ENCODE results near the gene ORC1. TPM values are rescaled to one million over a fixed set of nuclear protein-coding genes. Genes with fewer than 3 reads are reported as not detected.

ORC1 gene
- polyA plus RNA-seq = 0.15 TPM

DNA sequence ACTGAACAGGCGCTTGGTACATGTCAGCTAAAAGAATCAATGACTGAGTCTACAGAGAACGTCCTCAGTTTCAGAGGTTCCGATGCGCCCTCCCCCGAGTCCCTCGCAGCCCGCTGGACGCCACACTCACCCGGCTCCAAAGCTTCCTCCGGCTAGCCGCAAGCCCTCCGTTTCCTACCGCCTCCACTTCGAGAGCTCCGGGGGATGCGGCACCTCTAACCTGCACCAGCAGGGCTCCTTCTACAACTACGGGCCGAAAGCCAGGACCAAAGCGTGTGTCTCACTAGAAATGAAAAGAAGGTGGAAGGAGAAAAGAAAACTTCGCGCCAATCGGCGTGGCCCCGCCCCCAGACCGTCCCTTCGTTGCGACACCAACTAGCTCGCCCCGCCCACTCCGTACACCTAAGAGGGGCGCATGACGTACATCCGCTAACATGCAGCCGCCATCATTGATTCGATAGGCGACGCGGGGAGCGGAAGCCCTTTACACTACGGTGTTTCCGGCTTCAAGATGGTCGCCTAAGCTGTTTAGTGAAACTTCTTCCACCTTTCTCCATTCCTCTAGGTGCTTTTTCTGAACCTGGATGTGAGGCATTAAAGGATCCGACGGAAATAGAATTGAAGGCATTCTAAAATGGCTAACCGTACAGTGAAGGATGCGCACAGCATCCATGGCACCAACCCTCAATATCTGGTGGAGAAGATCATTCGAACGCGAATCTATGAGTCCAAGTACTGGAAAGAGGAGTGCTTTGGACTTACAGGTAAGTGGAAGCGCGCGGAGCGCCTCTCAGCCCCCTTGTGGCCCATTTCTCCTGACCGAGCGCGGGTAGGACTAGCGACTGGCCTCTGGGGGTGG, at the start of gene ORC1, which contains the start of gene PRPF38A:
Gene ORC1 (minus strand): TSS at position 308 of the 859 bp plus-strand sequence. CDS start 2,200 bp downstream, outside the sequence.
Gene PRPF38A (plus strand): TSS at position 487 of the 859 bp plus-strand sequence. CDS start 148 bp downstream, at position 635.
- Mint-ChIP-seq H3K27me3 (no peaks in the 10 kb centered on the region), H3K27ac (peak within 1 kb of the TSS; percentile 91 to 100 (median 99)), H3K36me3 (no peaks in the 10 kb centered on the region), H3K4me3 (peak within 1 kb of the TSS; percentile 97 to 99 (median 99)), H3K9me3 (no peaks in the 10 kb centered on the region), H3K4me1 (peaks cover 18 to 28% (median 20%) of the 10 kb centered on the region in 3 donors)

DNA sequence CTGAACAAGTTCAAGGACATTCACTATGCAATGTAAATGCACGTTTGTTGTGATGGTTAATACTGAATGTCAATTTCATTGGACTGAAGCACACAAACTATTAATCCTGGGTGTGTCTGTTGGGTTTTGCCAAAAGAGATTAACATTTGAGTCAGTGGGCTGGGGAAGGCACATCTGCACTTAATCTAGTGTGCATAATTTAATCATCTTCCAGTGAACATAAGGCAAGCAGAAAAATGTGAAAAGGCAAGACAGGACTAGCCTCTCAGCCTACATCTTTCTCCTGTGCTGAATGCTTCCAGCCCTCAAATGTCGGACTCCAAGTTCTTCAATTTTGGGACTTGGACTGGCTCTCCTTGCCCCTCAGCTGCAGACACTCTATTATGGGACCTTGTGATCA, 40.2 kb upstream of the ORC1 start:
- Mint-ChIP-seq H3K36me3 (peaks cover 5% of the 10 kb centered on the region), H3K27me3 (no peaks in the 10 kb centered on the region), H3K4me1 (peaks cover 0 to 2% (median 2%) of the 10 kb centered on the region in 3 donors), H3K9me3 (no peaks in the 10 kb centered on the region), H3K4me3 (no peak overlapping the region), H3K27ac (no peak overlapping the region)

DNA sequence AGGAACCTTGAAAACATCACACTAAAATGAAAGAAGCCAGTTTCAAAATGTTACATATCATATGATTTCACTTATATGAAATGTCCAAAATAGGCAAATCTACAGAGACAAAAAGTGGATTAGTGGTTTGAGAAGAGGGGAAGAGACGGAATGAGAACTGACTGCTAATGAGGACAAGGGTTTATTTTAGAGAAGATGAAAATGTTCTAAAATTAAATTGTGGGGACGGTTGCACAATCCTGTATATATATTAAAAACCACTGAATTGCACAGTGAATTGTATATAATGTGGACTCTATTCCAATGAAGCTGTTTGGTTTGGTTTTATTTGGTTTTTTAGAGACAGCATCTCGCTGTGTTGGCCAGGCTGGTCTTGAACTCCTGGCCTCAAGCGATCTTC, 35.8 kb upstream of the ORC1 start:
- H3K4me3 Mint-ChIP-seq = no peak overlapping the region
- H3K27me3 Mint-ChIP-seq = no peaks in the 10 kb centered on the region
- H3K4me1 Mint-ChIP-seq = peaks cover 0 to 2% (median 0%) of the 10 kb centered on the region in 3 donors
- H3K9me3 Mint-ChIP-seq = no peaks in the 10 kb centered on the region
- no peak overlapping the region for H3K27ac Mint-ChIP-seq
- H3K36me3 Mint-ChIP-seq = peaks cover 10% of the 10 kb centered on the region

DNA sequence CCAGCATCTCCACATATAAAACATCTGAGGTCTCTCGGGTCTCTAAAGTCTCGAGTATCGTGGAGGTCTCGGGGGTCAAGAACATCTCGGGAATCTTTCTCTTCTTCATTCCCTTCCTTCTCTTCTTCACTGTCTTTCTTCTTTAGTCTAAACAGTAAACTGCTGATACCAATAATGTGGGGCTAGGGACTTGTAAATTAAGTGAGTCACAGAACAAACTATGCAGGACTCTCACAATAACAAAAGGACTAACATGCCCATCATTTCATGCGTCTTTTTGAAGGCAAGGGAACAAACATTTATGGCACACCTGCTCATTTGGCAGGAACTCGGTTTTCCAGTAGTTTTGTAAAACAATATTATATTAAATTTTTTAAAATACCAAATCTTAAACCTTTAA, 32.6 kb upstream of the ORC1 start:
- no peaks in the 10 kb centered on the region for H3K27me3 Mint-ChIP-seq
- no peaks in the 10 kb centered on the region for H3K9me3 Mint-ChIP-seq
- no peak overlapping the region for H3K27ac Mint-ChIP-seq
- H3K4me3 Mint-ChIP-seq = no peak overlapping the region
- no peaks in the 10 kb centered on the region for H3K4me1 Mint-ChIP-seq
- peaks cover 9% of the 10 kb centered on the region for H3K36me3 Mint-ChIP-seq

DNA sequence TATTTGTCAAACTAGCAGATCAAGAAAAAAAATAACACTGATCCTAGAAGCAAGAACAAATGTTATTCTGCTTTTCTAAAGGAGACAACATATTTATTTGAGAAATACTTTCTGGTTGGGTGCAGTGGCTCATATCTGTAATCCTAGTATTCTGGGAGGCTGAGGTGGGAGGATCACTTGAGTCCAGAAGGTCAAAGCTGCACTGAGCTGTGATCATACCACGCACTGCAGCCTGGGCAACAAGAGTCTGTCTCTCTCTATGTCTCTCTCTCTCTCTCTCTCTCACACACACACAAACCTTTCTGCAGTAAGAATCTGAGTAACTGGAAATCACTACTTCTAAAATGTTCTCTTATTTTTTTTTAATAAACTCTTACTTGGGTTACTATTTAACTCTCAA, 31.4 kb upstream of the ORC1 start:
- Mint-ChIP-seq H3K4me1 (no peaks in the 10 kb centered on the region), H3K36me3 (peaks cover 9% of the 10 kb centered on the region), H3K4me3 (no peak overlapping the region), H3K9me3 (no peaks in the 10 kb centered on the region), H3K27ac (peak overlapping the region in 1 of 3 donors; percentile 74), H3K27me3 (no peaks in the 10 kb centered on the region)

DNA sequence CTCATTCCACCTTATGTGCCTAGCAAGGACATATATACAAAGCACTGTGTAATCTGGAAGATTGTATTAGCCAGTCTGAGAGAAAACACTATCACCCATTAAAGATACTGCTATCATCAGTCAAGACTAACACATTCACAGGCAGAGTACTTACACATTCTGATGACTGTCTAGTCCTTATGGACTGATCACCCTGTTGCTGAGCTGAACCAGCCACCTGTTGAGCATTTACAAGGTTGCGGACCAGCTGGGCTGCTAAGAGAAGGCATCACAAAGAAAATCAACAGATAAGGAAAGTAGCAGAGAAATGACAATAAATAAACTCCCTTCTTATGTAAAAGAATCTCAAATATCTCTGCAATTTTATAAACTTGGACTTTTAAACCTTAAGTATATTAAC, 31.0 kb upstream of the ORC1 start:
- Mint-ChIP-seq H3K4me3 (no peak overlapping the region), H3K36me3 (peaks cover 7% of the 10 kb centered on the region), H3K4me1 (no peaks in the 10 kb centered on the region), H3K27me3 (no peaks in the 10 kb centered on the region), H3K27ac (no peak overlapping the region), H3K9me3 (no peaks in the 10 kb centered on the region)

DNA sequence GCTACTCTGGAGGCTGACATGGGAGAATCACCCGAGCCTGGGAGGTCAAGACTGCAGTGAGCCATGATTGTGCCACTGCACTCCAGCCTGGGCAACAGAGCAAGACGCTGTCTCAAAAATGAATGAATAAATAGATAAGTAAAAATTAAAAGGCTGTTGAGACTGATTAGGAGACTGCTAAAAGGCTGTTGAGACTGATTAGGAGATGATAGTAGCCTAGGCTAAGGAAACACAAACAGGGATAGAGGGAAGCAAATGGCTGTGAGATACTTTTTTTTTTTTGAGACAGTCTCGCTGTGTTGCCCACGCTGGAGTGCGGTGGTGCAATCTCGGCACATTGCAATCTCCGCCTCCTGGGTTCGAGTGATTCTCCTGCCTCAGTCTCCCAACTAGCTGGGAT, 28.6 kb upstream of the ORC1 start:
- Mint-ChIP-seq H3K36me3 (peaks cover 11% of the 10 kb centered on the region), H3K4me3 (no peak overlapping the region), H3K27me3 (no peaks in the 10 kb centered on the region), H3K9me3 (no peaks in the 10 kb centered on the region), H3K4me1 (no peaks in the 10 kb centered on the region), H3K27ac (no peak overlapping the region)

DNA sequence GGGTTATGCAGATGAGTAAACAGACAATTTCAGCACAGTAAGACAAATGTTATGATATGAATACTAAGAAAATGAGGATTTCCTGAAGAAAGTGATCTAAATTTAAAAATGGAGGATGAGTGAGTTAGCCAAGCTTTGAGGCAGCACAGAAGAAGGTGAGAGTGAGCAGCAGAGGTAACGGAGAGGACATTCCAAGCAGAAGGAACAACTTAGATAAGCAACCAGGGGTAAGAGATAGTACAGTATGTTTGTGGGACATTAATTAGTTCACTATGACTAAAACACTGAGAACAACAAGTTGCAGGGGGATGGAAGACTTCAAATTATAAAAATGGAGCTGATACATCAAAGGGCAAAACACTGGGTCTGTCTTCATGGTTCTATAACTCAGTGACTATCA, 22.9 kb upstream of the ORC1 start:
- no peak overlapping the region for H3K4me3 Mint-ChIP-seq
- peaks cover 5% of the 10 kb centered on the region for H3K36me3 Mint-ChIP-seq
- H3K4me1 Mint-ChIP-seq = peaks cover 4 to 15% (median 14%) of the 10 kb centered on the region in 3 donors
- H3K27me3 Mint-ChIP-seq = no peaks in the 10 kb centered on the region
- no peaks in the 10 kb centered on the region for H3K9me3 Mint-ChIP-seq
- H3K27ac Mint-ChIP-seq = peak overlapping the region in 1 of 3 donors; percentile 42

DNA sequence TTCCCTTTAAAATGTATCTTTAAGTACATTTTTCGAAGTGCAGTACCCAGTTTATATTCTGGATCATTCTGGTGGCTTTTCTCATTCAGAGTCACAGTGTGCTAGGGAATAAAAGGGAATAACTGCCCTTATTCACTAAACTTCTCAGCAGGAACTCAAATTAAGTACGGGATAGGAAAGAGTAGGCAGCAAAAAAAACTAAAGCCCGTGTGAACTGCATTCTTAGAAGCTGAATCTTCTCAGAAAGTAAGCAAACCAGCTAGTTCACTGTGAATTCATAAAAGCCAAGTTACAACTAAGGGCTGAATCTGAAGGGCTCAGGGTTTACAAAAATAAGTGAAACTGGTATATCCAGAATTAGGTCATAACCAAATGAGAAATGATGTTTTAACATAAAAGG, 22.1 kb upstream of the ORC1 start:
- Mint-ChIP-seq H3K27me3 (no peaks in the 10 kb centered on the region), H3K9me3 (no peaks in the 10 kb centered on the region), H3K36me3 (peaks cover 5% of the 10 kb centered on the region), H3K4me1 (peaks cover 4 to 15% (median 14%) of the 10 kb centered on the region in 3 donors), H3K4me3 (no peak overlapping the region), H3K27ac (no peak overlapping the region)

DNA sequence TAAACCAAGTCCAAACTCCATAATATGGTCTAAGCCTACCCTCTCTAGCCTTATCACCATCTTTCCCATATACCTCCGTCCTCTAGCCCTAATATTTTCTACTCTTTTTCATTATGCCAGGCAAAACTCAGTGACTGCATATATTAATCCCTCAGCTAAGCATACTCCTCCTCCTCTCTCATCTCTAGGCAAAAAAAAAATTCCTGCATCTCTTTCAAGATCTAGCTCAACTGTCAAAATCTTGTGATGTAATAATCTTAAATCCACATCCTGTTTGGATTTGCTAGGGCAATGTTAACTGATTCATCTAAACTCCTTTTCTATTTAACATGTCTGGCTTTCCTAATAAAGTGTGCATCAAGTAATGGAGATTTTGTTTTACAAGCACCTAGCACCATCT, 20.6 kb upstream of the ORC1 start:
- H3K27me3 Mint-ChIP-seq = no peaks in the 10 kb centered on the region
- H3K4me3 Mint-ChIP-seq = no peak overlapping the region
- H3K9me3 Mint-ChIP-seq = no peaks in the 10 kb centered on the region
- peak overlapping the region in 2 of 3 donors; percentile 14 to 28 for H3K27ac Mint-ChIP-seq
- peaks cover 4 to 15% (median 14%) of the 10 kb centered on the region in 3 donors for H3K4me1 Mint-ChIP-seq
- peaks cover 5% of the 10 kb centered on the region for H3K36me3 Mint-ChIP-seq

DNA sequence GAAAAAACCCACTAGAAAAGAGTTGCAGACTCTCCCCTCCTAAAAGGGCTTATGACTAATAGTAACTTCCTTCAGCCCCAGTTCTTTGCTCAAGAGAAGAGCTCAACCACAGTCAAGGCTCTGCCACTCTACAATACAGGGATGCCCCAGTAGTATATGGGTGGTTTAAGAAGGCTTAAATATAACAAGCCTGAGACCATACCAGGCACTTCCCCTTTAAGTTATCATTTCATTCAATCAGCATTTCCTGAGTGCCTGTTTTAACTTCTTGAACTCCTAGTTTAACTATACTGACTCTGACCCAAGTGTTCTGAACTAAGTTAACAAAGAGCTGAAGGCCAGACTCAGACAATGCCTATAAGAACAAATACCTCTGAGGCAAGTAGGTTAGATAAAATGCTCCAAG, 20.0 kb upstream of the ORC1 start:
- Mint-ChIP-seq H3K27me3 (no peaks in the 10 kb centered on the region), H3K4me3 (peak overlapping the region in 3 of 4 donors; percentile 25 to 76 (median 28)), H3K4me1 (peaks cover 6 to 15% (median 14%) of the 10 kb centered on the region in 3 donors), H3K27ac (peak overlapping the region; percentile 14 to 68 (median 28)), H3K36me3 (peaks cover 5% of the 10 kb centered on the region), H3K9me3 (no peaks in the 10 kb centered on the region)

DNA sequence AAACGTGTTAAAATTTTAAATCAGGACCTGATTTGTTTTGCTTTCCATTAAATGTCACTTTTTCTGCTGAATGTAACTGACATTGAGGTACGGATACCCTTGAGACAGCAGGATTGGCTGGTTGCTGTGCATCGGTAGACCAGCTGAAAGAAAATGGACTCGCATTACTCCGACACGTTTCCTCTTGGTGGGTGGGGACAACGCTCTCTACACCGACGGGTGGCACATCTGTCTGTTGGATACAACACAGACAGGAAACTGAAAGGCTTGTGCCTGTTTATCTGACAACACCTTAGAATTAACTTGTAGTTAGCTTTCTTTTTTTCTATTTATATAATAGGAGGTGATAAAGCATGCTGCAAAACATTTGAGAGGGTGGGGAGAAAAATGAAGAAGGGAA, 19.5 kb upstream of the ORC1 start:
- Mint-ChIP-seq H3K27ac (peak overlapping the region; percentile 14 to 68 (median 28)), H3K27me3 (no peaks in the 10 kb centered on the region), H3K4me1 (peaks cover 6 to 15% (median 14%) of the 10 kb centered on the region in 3 donors), H3K9me3 (no peaks in the 10 kb centered on the region), H3K4me3 (peak overlapping the region in 1 of 4 donors; percentile 28), H3K36me3 (peaks cover 5% of the 10 kb centered on the region)

DNA sequence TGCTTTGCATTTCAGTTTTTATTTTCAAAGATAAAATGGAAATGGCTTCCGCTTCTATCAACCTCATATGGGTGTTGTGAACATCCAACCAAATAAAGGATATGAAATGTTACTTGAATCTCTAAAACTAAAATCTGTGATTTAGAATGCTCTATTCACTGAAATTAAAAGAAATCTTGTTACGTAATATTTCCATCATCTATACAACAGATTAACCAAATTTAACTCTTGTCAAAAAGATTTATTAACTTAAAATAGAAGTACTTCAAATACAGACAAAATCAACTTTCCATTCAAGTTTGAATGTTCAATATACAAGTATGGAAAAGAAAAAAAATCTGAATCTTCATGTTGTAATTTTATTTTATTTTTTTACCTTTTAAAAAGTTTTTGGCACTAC, 18.8 kb upstream of the ORC1 start:
- Mint-ChIP-seq H3K27me3 (no peaks in the 10 kb centered on the region), H3K4me1 (peaks cover 6 to 15% (median 14%) of the 10 kb centered on the region in 3 donors), H3K4me3 (no peak overlapping the region), H3K9me3 (no peaks in the 10 kb centered on the region), H3K36me3 (peaks cover 2% of the 10 kb centered on the region), H3K27ac (peak overlapping the region in 1 of 3 donors; percentile 35)

DNA sequence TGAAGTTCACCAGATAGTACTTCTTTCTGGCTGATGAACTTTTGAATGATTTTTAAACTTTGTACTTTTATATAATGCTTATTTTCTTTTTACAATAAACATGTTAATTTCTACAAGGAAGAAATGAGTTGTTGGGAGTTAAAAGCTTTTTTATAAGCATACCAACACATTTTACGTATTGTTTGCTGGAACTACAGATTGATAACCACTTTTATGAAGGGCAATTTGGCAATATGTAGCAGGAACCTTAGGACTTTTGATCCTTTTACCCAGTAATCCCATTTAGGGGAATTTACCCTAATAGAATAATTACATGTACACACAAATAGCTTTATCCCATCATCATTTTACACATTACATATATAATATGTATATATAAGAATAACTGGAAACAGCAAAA, 16.5 kb upstream of the ORC1 start:
- Mint-ChIP-seq H3K9me3 (no peaks in the 10 kb centered on the region), H3K4me1 (peaks cover 6 to 15% (median 14%) of the 10 kb centered on the region in 3 donors), H3K27me3 (no peaks in the 10 kb centered on the region), H3K27ac (no peak overlapping the region), H3K36me3 (peaks cover 2% of the 10 kb centered on the region), H3K4me3 (no peak overlapping the region)

DNA sequence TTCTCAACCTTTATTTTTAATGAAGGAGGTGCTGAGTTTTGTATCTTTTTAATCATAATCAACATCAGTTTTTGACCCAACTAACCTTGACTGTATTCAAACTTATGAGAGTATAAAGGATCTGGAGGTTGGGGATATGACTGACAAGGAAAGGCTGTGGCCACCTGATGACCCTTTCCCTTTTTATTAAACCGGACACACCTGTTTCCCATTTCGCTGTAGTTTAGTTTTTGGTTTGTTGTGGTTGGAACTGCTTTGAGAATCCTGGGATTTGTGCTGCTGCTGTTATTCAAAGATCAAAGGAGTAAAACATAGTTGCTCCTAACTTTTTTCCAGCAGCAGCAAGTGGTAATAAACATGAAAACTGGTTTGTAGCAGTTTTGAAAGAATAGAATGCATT, 12.6 kb upstream of the ORC1 start:
- no peaks in the 10 kb centered on the region for H3K9me3 Mint-ChIP-seq
- peaks cover 0 to 2% (median 0%) of the 10 kb centered on the region in 3 donors for H3K4me1 Mint-ChIP-seq
- peaks cover 1% of the 10 kb centered on the region for H3K36me3 Mint-ChIP-seq
- no peak overlapping the region for H3K27ac Mint-ChIP-seq
- no peak overlapping the region for H3K4me3 Mint-ChIP-seq
- no peaks in the 10 kb centered on the region for H3K27me3 Mint-ChIP-seq

DNA sequence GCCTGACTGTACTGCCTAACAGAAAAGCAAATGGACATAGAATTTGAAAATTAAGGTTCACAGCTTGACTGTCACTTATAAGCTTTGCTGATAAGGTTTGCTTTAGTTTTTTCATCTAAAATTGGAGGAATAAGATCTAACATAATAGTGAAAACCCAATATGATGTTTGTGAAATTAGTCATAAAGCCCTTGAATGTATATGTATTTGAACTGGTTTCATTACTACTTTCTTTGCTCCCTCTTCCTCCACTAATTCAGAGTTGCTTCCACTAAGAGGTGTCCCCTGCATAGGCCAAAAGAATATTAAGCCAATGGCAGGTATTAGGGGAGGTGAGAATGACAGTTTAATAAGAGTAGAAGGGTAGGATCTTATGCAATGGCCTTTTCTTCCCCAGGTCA, 10.7 kb upstream of the ORC1 start:
- H3K9me3 Mint-ChIP-seq = no peaks in the 10 kb centered on the region
- H3K27me3 Mint-ChIP-seq = no peaks in the 10 kb centered on the region
- H3K4me1 Mint-ChIP-seq = peaks cover 0 to 2% (median 0%) of the 10 kb centered on the region in 3 donors
- H3K4me3 Mint-ChIP-seq = no peak overlapping the region
- no peak overlapping the region for H3K27ac Mint-ChIP-seq
- peaks cover 1% of the 10 kb centered on the region for H3K36me3 Mint-ChIP-seq

Measured in IgD-negative memory B cell (primary cell).